HG02610 (cell line): ENCODE measurements around the gene APOL4.
"Not testable (repeated sequence)": the region's sequence is repeated elsewhere in the genome, so short reads cannot be mapped to it uniquely, and the experiment has no call there.

ENCODE experiments used
- ATAC-seq: cut with Tn5 transposase; IDR thresholded peaks from one replicate; pipeline ENCODE4 v1.9.1; 2021; ENCODE audit warnings: mild to moderate bottlenecking, moderate library complexity; ENCODE audit not compliant: unreplicated experiment

APOL4 gene

DNA sequence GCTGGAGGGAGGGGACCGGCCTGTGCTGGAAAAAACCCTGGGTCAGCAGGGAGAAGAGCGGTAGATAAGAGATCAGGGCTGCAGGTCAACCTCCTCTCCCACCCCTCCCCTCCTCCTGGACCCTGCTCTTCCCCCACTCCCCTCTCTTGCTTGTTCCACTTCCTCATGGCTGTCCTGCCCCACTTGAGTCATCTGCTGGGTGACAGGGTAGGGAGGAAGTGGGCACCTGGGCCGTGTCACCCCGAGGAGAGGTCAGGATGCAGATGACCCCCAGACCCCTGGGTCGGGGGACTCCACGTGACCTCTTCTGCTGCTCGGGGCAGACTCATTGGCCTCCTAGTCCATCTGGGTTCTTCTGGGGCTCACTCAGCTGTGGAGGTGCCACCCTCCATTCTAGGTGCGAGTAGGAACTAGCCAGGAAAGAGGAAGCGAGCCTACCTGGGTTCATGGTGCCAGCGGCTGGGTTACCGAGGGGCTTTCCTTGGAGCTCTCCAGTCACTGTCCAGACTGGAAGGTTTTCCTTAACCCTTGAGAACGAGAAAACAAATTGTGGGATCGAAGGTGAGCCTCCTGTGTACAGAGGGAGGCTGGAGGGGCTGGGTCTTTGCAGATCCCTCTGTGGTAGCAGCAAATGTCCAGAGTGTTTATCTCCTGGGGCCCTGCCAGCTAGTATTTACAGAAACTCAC is 31.2 kb upstream of the APOL4 start:
- no peak for ATAC-seq

DNA sequence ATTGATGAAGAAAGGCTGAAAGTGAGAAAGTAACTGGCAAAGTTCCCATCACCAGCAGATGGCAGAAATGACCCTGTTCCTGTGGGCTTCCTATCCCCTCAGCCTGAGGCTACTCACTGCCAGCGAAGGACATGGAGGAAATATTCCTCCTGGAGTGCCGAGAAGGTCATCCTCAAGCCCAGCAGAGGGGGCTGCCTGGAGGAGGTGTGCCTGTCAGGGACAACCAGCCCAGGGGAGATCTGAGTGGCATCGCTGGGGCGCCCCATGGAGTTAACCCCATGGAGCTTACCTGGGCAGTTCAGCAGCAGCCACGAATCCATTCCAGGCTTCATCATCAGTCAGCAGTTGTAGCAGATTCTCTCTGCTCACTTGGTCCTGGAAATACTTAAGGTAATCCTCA is 29.4 kb upstream of the APOL4 start:
- not testable (repeated sequence) for ATAC-seq

- not testable (repeated sequence) for ATAC-seq
Observed at GRCh38 chr22:36229649-36230048, 28.0 kb upstream of the APOL4 start.

- no peak for ATAC-seq
Observed at GRCh38 chr22:36228944-36229343, 27.3 kb upstream of the APOL4 start.

DNA sequence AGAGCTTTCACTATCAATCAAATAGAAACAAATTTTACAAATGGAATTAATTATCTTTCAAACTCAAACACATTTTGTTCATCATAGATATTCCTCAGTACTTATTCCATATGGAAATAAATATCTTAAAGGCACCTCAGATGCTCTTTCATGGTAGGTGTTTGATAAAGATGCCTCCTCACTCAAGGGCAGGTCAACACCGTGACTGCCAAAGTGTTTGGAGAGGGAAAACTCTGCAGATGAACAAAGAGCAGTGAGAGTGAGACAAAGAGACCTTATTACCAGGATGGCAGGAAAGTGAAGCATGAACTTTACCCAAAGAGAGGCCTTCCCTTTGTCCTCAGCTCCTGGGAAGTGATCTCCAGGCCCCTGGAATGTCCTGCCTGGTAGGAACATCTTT is 26.8 kb upstream of the APOL4 start:
- ATAC-seq = not testable (repeated sequence)

- ATAC-seq = no peak
Observed at GRCh38 chr22:36227806-36228205, 26.2 kb upstream of the APOL4 start.

DNA sequence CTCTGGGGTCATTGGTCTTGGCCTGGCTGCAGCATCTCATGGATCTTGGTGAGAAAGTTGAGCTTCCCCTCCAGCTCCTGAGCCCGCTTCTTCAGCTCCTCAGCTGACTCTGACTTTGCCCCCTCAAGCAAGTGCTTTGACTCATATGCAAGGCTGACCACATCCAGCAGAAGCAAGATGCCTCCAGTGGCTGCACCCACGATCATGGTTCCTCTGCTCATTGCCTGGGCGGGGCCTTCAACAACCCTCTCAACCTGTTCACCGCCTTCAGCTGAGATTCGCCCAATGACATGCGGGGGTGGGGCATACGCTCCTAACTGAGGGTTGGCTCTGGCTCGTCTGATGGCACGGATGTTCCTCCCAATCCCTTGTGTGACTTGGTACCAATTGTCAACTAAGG is 25.8 kb upstream of the APOL4 start:
- ATAC-seq = no peak

- ATAC-seq = no peak
Observed at GRCh38 chr22:36226189-36226588, 24.6 kb upstream of the APOL4 start.

GRCh38 chr22:36225333-36225922 is 23.8 kb upstream of the APOL4 start:
- ATAC-seq = no peak

GRCh38 chr22:36224245-36224644 is 22.6 kb upstream of the APOL4 start:
- no peak for ATAC-seq

DNA sequence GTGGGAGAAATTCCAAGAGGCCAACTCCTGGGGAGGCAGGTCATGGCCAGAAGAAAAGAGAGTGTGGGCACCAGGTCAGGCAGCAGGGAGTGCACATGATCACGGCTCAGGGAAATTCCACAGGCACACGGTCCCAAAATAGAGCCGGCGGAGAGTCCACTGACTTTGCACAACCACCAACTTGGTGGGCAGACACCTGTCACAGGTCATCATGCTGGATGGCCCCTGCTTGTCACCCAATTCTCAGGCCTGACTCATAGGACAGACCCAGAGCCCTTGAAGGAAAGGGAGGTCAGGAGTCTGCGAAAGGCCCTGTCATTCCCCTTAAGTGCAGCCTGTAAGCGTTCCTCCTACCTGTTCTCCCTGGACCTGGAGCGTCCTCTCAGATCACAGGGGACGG is 21.9 kb upstream of the APOL4 start:
- ATAC-seq = no peak

DNA sequence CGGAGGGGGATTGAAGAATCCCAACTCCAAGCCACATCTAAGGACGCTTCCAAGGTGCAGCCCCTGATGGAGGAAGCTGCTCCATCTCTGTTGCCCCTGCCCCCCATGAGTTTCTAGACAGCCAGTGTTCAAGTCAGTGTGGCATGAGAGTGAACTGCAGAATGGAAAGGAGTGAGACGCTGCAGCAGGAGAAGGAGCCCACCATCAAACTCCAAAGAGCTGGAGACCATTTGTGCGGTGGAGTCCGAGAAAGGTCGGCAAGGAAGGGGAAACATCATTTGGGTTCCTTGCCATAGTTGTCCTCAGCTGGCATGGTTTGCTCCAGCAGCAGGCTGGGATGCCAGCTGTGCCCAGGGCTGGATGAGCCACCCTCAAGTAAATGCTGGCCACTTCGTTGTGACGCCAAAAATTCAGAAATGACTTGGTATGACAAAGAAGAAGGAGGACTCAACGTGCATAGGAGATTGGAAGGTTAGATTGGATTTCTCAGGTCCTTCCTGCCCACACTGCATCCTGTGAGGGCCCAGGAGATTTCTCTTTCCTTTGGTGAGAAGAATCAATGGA is 21.4 kb upstream of the APOL4 start:
- ATAC-seq = no peak

DNA sequence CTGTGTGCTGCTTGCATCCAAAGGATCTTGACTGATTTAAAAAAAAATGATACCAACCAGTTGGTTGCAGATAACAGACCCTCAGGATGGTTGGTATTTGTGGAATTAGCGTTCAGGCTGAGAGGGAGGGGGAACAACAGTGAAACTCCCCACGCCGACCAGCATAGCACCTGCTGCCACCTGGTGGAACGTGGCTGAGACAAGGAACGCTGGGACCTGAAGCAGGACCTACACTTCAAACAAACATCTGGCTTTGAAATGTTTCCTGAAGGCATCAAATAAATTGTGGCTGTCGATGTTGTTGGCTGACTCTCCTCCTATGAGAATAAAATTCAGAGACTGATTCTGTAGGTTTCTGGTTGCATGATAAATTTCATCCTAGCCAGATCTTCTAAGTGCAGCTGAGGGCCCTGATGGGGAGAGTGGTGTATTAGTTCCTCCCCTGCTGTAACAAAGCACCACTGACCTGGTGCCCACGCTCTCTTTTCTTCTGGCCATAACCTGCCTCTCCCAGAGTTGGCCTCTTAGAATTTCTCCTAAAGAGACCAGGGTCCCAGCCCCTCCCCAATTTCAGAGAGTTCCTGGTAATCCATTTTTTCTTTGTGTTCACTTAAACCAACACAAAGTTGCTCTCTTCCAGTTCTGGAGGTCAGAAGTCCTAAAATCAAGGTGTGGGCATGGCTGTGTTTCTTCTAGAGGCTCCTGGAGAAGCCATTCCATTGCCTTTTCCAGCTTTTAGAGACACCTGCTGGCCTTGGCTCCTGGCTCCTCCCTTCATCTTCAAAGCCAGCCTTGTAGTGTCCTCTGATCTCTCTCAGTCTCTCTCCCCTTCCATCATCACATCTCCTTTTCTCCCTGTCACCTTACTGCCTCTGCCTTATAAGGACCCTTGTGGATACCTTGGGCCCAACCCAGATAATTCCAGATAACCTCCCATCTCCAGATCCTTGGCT is 20.5 kb upstream of the APOL4 start:
- ATAC-seq = no peak

DNA sequence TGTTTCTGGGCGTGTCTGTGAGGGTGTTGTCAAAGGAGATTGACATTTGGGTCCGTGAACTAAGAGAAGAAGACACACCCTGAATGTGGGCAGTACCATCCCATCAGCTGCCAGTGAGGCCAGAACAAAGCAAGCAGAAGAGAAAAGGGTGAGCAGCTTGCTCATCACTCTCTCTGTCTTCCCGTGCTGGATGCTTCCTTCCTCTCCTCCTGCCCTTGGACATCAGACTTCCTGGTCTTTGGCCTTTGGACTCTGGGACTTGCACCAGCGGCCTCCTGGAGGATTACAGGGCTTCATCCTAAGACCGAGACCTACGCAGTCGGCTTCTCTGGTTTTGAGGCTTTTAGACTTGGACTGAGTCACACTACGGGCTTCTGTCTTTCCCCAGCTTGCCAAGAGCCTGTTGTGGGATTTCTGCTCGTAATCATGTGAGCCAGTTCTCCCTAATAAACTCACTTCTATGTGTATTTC is 18.9 kb upstream of the APOL4 start:
- ATAC-seq = no peak

GRCh38 chr22:36218648-36219193 is 17.1 kb upstream of the APOL4 start:
- ATAC-seq = no peak

DNA sequence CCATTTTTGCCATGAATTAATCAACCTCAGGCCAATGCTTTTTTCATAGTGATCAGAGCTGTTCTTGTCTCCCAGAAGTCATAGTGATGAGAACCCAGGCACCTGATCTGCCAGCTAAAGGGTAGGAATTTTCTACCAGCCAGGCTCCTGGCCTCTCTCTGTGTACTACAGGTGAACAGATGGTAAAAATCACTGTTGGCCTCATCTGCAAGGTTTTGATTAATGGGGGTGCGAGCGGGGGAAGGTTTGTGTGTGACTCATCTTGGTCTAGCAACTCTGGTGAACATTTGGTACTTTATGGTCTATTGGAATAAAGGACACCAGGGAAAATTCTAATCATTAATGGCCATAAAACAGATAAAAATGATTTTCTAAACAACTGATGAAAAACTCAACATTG is 14.4 kb upstream of the APOL4 start:
- no peak for ATAC-seq

- no peak for ATAC-seq
Observed at GRCh38 chr22:36213586-36213985, 12.0 kb upstream of the APOL4 start.

DNA sequence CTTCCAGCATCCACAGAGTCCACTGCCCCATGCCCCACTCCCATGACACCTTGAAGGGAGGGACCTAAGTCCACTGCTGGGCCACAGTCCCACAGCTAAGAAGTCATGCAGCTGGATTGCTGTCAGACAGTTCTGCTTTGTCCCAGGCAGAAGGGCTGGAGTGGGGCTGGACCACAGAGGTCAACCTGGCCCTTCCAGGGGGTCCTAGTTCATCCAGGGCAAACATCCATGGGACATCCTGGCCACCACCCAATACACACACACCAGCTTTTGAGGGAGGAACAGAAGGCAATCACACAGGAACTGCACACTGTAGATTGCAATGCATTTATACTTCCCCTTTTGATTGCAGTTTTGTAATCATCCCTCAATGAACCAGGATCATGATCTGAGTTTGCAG is 11.3 kb upstream of the APOL4 start:
- ATAC-seq = no peak

DNA sequence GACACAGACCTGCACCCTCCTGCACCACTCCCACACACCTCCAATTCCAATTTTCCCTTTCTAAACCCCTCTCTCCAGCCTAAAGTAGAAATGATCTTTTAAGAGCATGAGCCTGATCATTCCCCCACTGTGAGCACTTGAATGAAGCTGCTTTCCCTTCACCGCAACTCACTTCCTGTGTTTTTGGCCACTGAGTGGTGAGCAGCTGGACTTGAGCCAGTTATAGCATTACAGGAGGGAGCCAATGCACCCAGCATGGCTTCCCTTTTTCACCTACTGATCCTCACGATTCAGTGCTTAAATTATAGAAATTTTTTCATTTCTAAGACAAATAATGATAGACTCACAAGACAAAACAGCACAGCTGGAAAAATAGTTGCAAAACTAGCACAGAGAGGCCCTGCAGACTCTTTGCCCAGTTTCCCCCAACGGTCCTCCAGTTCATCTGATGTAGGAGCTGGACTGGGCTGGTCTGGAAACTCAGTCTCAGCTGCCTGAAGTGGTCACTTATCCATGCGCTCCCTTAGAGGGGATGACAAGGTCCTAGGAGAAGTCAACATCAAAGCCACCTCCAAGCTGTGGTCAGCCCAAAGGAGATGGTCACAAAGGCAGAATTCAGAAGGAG is 9.7 kb upstream of the APOL4 start:
- no peak for ATAC-seq

GRCh38 chr22:36210224-36210623 is 8.6 kb upstream of the APOL4 start:
- no peak for ATAC-seq

DNA sequence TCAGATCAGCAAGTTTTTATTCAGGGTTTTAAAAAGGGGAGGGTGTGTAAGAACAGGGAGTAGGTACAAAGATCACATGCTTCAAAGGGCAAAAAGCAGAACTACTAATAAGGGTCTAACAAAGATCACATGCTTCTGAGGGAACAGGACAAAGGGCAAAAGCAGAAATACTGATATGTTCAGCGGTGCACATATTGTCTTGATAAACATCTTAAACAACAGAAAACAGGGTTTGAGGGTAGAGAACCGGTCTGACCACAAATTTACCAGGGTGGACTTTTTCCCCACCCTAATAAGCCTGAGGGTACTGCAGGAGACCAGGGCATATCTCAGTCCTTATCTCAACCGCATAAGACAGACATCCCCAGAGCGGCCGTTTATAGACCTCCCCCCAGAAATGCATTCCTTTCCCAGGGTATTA is 7.9 kb upstream of the APOL4 start:
- not testable (repeated sequence) for ATAC-seq
